Measurements from ENCODE around the gene TSPAN18. TPM values are rescaled to one million over a fixed set of nuclear protein-coding genes. Genes with fewer than 3 reads are reported as not detected.

TSPAN18 gene
- polyA plus RNA-seq, 1 of the 3 experiments (the other 2 are of a cell fraction): 0.72 TPM

DNA sequence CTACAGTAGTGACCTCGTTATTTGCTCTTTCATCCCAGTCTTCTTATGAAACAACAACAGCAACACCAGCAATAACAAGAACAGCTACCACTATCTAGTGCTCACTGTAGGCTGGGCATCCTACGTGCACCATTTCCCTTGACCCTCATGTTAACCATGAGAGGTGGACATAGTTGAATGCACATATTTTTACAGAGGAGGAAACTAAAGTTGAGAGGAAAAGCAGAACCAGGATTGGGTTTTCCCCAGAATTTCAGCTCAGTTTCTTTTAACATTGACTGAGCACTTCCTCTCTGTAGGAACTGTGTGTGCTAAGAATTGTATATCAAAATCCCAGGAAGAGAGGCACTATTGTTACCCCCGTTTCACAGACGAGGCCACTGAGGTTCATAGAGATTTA lies 39.4 kb upstream of the TSPAN18 start:
- H3F3A ChIP-seq (replicated peaks; ENCODE audit: insufficient read depth): no peaks in the 10 kb centered on the region
- TF ChIP-seq SMC3 (IDR thresholded peaks at IDR 0.05; ENCODE audit: low read depth, low read length) (no peak), YY1 (IDR thresholded peaks at IDR 0.05; ENCODE audit: low read depth) (no peak), RCOR1 (IDR thresholded peaks at IDR 0.05; ENCODE audit: low read length) (no peak), TEAD4 (IDR thresholded peaks at IDR 0.05; ENCODE audit: borderline replicate concordance, insufficient read depth) (no peak), REST (IDR thresholded peaks at IDR 0.05; ENCODE audit: low read depth, low read length) (no peak), RXRA (IDR thresholded peaks at IDR 0.05; ENCODE audit: borderline replicate concordance, low read depth) (no peak), EZH2phosphoT487 (IDR thresholded peaks at IDR 0.05; ENCODE audit: borderline replicate concordance, low read depth) (no peak), GABPA (IDR thresholded peaks at IDR 0.05; ENCODE audit: low read depth) (no peak), TCF12 (IDR thresholded peaks at IDR 0.05) (no peak), GATA2 (CRISPR knock-in tag; IDR thresholded peaks at IDR 0.05) (no peak), EP300 (IDR thresholded peaks at IDR 0.05; ENCODE audit: borderline replicate concordance in 1 of 2, low read depth in 1 of 2, low read length in 1 of 2) (no peak), ELF1 (IDR thresholded peaks at IDR 0.05) (no peak), NFIC (IDR thresholded peaks at IDR 0.05; ENCODE audit: borderline replicate concordance) (no peak), JUND (IDR thresholded peaks at IDR 0.05) (no peak), FOXM1 (IDR thresholded peaks at IDR 0.05; ENCODE audit: low read depth) (no peak)
- TF ChIP-seq, protein P1, sequence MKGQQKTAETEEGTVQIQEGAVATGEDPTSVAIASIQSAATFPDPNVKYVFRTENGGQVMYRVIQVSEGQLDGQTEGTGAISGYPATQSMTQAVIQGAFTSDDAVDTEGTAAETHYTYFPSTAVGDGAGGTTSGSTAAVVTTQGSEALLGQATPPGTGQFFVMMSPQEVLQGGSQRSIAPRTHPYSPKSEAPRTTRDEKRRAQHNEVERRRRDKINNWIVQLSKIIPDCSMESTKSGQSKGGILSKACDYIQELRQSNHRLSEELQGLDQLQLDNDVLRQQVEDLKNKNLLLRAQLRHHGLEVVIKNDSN (IDR thresholded peaks at IDR 0.05; ENCODE audit: borderline replicate concordance, low read depth): no peak
- TF ChIP-seq, protein P2, sequence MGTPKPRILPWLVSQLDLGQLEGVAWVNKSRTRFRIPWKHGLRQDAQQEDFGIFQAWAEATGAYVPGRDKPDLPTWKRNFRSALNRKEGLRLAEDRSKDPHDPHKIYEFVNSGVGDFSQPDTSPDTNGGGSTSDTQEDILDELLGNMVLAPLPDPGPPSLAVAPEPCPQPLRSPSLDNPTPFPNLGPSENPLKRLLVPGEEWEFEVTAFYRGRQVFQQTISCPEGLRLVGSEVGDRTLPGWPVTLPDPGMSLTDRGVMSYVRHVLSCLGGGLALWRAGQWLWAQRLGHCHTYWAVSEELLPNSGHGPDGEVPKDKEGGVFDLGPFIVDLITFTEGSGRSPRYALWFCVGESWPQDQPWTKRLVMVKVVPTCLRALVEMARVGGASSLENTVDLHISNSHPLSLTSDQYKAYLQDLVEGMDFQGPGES (IDR thresholded peaks at IDR 0.05; ENCODE audit: low read depth, low read length): no peak
- TF ChIP-seq, protein P3, sequence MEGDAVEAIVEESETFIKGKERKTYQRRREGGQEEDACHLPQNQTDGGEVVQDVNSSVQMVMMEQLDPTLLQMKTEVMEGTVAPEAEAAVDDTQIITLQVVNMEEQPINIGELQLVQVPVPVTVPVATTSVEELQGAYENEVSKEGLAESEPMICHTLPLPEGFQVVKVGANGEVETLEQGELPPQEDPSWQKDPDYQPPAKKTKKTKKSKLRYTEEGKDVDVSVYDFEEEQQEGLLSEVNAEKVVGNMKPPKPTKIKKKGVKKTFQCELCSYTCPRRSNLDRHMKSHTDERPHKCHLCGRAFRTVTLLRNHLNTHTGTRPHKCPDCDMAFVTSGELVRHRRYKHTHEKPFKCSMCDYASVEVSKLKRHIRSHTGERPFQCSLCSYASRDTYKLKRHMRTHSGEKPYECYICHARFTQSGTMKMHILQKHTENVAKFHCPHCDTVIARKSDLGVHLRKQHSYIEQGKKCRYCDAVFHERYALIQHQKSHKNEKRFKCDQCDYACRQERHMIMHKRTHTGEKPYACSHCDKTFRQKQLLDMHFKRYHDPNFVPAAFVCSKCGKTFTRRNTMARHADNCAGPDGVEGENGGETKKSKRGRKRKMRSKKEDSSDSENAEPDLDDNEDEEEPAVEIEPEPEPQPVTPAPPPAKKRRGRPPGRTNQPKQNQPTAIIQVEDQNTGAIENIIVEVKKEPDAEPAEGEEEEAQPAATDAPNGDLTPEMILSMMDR (IDR thresholded peaks at IDR 0.05): no peak
- no peak for DNase-seq
- H2AFZ ChIP-seq (ENCODE audit: low read depth): no peak overlapping the region
- peaks cover 11% of the 10 kb centered on the region; the same call in 1 of the 2 replicates for H3K27me3 ChIP-seq (ENCODE audit: insufficient read depth)
- WGBS (ENCODE audit: low lambda C conversion rate): 21% methylated on average over 4 of the region's 4 CpGs
- no peaks in the 10 kb centered on the region for H3K9me3 ChIP-seq
- no peaks in the 10 kb centered on the region for H3K9me2 ChIP-seq
- CTCF ChIA-PET: interaction anchor here (0.7 to 2.1 kb wide), 5 partner anchors 11 to 224 kb away, joined by 3 to 5 read pairs (median 3); no protein-coding TSS in a partner anchor
- peaks cover 0 to 33% of the 10 kb centered on the region in 2 experiments; a peak in 1 of 4 replicates for H3K4me1 ChIP-seq (ENCODE audit: control insufficient read depth in 1 of 2, insufficient read depth in 2 of 2, low read depth in 1 of 2, low read length in 1 of 2)
- POLR2A ChIA-PET: no interaction called here
- H3K4me3 ChIP-seq (ENCODE audit: low read depth in 2 of 2, low read length in 1 of 2): no peak overlapping the region
- H4K20me1 ChIP-seq (ENCODE audit: insufficient read depth): no peaks in the 10 kb centered on the region
- H3K9ac ChIP-seq: no peak overlapping the region
- no peaks in the 10 kb centered on the region for H3K36me3 ChIP-seq (replicated peaks in 1 of 2; ENCODE audit: control insufficient read depth in 1 of 2, insufficient read depth in 2 of 2, low read length in 1 of 2)
- no peaks in the 10 kb centered on the region for H3K79me2 ChIP-seq (ENCODE audit: insufficient read depth)
- H3K4me2 ChIP-seq: no peak overlapping the region
- peak overlapping the region in 1 of 2 experiments; percentile 60; a peak in 1 of 4 replicates for H3K27ac ChIP-seq (ENCODE audit: low read depth in 2 of 2, low read length in 1 of 2)
